HG02885 (cell line): Measurements from ENCODE around the gene IQCE.
"Not testable (repeated sequence)": the region's sequence is repeated elsewhere in the genome, so short reads cannot be mapped to it uniquely, and the experiment has no call there.

Experiments
- ATAC-seq: cut with Tn5 transposase; IDR thresholded peaks from one replicate; pipeline ENCODE4 v1.9.1; 2021; ENCODE audit warnings: mild to moderate bottlenecking; ENCODE audit not compliant: unreplicated experiment, poor library complexity

Gene IQCE

GRCh38 chr7:2530994-2531795 lies 27.6 kb upstream of the IQCE start:
- not testable (repeated sequence) for ATAC-seq

GRCh38 chr7:2531796-2532110 lies 27.0 kb upstream of the IQCE start:
- ATAC-seq, result not testable (repeated sequence)

- ATAC-seq, result not testable (repeated sequence)
Measured at GRCh38 chr7:2532199-2532772, 26.5 kb upstream of the IQCE start.

- not testable (repeated sequence) for ATAC-seq
Measured at GRCh38 chr7:2532816-2533215, 26.0 kb upstream of the IQCE start.

- not testable (repeated sequence) for ATAC-seq
Measured at GRCh38 chr7:2533566-2533965, 25.2 kb upstream of the IQCE start.

GRCh38 chr7:2534214-2534613 lies 24.6 kb upstream of the IQCE start:
- ATAC-seq, result not testable (repeated sequence)

- ATAC-seq, result not testable (repeated sequence)
Measured at GRCh38 chr7:2535872-2536627, 22.7 kb upstream of the IQCE start.

GRCh38 chr7:2537981-2538851 lies 20.6 kb upstream of the IQCE start:
- ATAC-seq, result no peak

- ATAC-seq, result no peak
Measured at GRCh38 chr7:2539031-2539911, 19.5 kb upstream of the IQCE start.

- ATAC-seq, result no peak
Measured at GRCh38 chr7:2540133-2540532, 18.6 kb upstream of the IQCE start.

GRCh38 chr7:2540641-2541051 lies 18.1 kb upstream of the IQCE start:
- no peak for ATAC-seq

- no peak for ATAC-seq
Measured at GRCh38 chr7:2541291-2542010, 17.3 kb upstream of the IQCE start.

GRCh38 chr7:2542011-2542915 lies 16.5 kb upstream of the IQCE start:
- ATAC-seq, result no peak

- no peak for ATAC-seq
Measured at GRCh38 chr7:2542916-2543871, 15.6 kb upstream of the IQCE start.

GRCh38 chr7:2544541-2545188 lies 14.1 kb upstream of the IQCE start:
- no peak for ATAC-seq

- ATAC-seq, result no peak
Measured at GRCh38 chr7:2545746-2546425, 12.9 kb upstream of the IQCE start.
